Upper lobe of left lung (tissue), 4 donors: Measurements from ENCODE around the gene TMEM181.

Experiments
- EP300 ChIP-seq, 4 donors: sonication (generic); formaldehyde crosslinking; IDR thresholded peaks; one replicate each; pipeline ENCODE4 v1.5.1; 2017; ENCODE audit warnings: antibody characterized with exemption in 4 of 4, control low read depth in 2 of 4
- POLR2A ChIP-seq, 4 donors: fragments of 450-650 bp; IDR thresholded peaks; one replicate each; pipeline ENCODE4 v1.5.1; 2016 to 2017; ENCODE audit warnings: antibody characterized with exemption in 4 of 4, mild to moderate bottlenecking in 2 of 4
- POLR2AphosphoS5 ChIP-seq, 2 donors: sonication (generic); formaldehyde crosslinking; IDR thresholded peaks; one replicate each; pipeline ENCODE4 v1.5.1; 2017; ENCODE audit warnings: antibody characterized with exemption in 2 of 2
- TF ChIP-seq, protein P1 (sequence below), 6 experiments: fragments of 450-650 bp in 4 of 6; fragments of 200-600 bp in 2 of 6; sonication (generic) in 2 of 6; IDR thresholded peaks; one replicate each; pipeline ENCODE4 v1.5.1; 2016 to 2019; ENCODE audit warnings: antibody characterized with exemption in 6 of 6

DNA sequence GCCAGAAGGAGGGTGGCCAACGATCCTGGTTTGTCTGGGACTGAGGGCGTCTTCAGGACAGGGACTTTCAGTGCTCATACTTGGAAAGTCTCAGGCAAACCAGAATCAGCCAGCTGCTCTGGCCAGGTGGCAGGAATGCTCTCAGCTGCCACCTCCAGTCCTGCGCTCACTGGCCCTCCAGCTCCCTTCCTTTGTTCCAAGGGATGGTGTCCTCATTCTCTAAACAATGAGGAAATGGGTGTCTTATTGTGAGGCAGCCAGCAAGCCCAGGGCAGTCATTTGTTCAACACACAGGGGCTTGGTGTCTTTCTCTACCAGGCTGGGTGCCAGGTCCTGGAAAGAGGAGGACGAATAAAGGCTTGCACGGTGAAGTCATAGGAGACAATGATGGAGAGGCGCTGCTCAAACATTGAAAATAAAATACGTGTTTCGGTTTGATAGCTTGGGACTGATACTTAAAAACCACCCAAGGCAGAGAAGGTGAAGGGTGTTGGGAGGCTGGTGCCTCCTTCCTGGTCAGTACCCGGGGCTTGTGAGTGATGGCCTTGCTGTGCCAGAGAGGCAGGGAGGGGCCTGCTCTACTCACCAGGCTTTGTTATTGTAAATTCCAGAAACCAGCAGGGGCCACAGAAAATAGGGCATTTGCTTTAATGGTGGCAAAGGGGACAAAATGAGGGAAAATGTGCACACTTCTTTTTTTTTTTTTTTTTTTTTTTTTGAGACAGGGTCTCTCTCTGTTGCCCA lies 11.3 kb upstream of the TMEM181 start:
- no peak for TF ChIP-seq POLR2A (IDR thresholded peaks at IDR 0.05)
- TF ChIP-seq, protein P1, sequence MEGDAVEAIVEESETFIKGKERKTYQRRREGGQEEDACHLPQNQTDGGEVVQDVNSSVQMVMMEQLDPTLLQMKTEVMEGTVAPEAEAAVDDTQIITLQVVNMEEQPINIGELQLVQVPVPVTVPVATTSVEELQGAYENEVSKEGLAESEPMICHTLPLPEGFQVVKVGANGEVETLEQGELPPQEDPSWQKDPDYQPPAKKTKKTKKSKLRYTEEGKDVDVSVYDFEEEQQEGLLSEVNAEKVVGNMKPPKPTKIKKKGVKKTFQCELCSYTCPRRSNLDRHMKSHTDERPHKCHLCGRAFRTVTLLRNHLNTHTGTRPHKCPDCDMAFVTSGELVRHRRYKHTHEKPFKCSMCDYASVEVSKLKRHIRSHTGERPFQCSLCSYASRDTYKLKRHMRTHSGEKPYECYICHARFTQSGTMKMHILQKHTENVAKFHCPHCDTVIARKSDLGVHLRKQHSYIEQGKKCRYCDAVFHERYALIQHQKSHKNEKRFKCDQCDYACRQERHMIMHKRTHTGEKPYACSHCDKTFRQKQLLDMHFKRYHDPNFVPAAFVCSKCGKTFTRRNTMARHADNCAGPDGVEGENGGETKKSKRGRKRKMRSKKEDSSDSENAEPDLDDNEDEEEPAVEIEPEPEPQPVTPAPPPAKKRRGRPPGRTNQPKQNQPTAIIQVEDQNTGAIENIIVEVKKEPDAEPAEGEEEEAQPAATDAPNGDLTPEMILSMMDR (IDR thresholded peaks at IDR 0.05), result no peak
- TF ChIP-seq EP300 (IDR thresholded peaks at IDR 0.05), result no peak
- TF ChIP-seq POLR2AphosphoS5 (IDR thresholded peaks at IDR 0.05), result no peak
